Suppressor macrophage treated with lipopolysaccharide for 4 hours (primary cell): ENCODE measurements around the gene ERC2.

ENCODE experiments used
- DNase-seq: peaks from one replicate; pipeline ENCODE4 v3.0.0-alpha.2; 2020

Gene ERC2

DNA sequence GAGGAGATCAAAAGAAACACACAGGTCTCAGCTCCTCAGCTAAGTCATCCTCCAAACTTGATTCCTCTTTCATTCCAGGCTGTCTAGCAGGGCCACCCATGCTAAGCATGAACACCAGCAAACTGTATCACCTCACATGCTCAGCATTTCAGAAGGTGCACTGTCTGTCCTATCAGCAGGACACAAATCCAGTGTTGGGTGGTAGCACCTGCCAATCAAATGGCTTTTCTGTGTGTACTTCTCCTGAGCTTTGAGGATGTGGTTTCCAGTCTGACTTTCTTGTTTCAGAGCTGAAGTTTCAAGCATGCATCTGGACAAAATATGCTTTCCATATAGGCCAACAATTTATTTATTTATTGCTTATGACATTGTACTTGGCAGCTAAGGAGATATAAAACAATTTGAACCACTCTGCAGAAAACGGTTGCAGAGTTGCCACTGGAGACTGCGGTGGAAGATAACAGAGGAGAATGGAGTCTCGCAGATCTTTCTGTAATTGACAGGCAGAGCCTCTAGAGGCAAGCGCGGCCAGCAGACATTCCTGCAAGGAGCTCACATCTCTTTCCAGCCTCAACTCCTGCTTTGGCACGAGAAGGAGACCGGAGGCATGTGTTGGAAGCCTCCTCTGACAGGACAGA is 814.0 kb downstream of the ERC2 start:
- no peak for DNase-seq

- no peak for DNase-seq
These were observed 817.3 kb downstream of the ERC2 start for GRCh38 chr3:55651011-55651410.

GRCh38 chr3:55650011-55650410 is 818.3 kb downstream of the ERC2 start:
- DNase-seq, result no peak

DNA sequence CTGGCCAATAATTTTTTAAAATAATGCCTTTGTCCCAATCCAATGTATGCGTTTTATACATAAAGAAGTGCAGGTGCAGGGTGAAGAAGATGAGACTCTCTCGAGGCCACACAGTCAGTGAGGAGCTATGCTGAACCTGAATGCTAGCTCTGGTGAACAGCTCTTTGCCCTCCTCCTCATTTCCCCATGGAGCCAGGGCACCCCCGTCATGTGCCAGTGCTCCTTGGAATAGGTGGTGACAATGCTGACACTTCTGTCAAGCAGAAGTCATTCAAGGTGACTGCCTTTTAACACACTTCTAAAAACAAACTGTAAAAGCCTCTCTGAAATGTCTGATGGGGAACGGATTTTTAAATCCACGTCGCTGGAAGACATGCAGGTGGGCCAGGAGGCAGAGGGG is 818.7 kb downstream of the ERC2 start:
- DNase-seq, result no peak

DNA sequence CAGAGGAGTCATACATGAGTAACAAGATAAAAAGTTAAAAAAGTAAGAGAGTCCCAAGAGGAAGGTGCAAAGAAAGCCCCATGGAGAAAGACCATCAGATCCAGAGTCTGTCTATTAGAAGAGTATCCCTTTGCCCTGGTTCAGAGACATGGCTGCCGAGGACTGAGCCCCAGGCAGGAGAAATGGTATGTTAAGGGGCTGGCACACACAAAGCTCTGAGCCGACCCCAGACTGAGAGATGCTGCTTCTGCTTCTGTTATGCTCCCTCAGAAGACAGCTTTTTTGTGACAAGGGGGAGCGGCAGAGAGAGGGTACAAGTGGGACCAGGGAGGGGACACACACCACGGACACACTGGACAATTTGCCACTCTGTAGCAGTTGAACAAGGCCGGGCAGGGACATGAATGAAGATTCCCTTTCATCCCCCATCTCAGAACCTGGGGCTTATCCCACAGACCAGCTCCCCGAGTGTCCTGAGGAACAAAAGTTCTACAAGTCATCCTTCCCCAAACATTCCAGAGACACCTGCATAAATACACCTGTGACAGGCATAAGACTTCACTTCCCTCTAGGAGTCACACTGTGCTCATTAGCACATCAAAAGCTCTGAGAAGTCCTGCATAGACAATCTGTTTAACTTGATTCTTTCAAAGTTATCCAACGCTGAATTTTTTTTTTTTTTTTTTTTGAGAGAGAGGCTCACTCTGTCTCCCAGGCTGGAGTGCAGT is 819.5 kb downstream of the ERC2 start:
- no peak for DNase-seq

DNA sequence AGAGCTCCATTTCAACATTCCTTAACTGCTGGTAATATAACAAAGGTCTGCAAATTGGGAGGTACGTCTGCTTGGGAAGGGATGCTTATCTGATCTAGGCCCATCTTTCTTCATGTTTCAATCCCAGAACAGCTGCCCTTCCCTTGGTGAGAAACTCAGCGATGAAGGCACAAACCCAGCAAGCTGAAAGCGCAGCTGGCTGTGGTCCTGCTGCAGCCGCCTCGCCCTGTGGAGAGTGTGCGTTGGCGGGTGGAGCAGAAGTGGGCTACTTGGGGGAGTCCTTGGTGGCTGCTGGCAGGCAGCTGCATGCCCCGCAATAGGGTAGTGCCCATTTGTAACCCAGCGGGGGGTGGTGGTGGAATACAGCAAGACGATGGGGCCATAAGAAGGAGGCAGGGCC is 820.6 kb downstream of the ERC2 start:
- DNase-seq, result no peak

GRCh38 chr3:55647063-55647462 is 821.2 kb downstream of the ERC2 start:
- no peak for DNase-seq

- no peak for DNase-seq
These were observed 822.1 kb downstream of the ERC2 start for GRCh38 chr3:55646121-55646520.

- no peak for DNase-seq
These were observed 822.8 kb downstream of the ERC2 start for GRCh38 chr3:55645422-55645821.

DNA sequence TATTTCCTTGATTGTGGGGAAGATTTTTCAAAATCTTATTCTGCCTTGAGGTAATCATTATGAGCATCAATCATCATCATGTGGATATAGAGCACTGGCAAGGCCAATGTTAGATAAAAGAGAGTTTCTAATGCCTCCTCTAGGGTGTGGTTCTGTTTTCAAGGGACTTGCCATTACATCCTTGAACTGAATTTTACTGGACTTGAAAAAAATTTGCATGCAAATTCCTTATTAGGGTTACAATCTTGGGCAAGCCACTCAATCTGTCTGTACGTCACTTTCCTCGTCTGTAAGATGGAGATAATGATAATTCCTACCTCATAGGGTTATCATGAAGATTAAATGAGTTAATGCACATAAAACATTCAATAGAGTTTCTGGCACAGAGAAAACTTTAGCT is 825.0 kb downstream of the ERC2 start:
- DNase-seq, result no peak

- no peak for DNase-seq
These were observed 826.3 kb downstream of the ERC2 start for GRCh38 chr3:55641964-55642363.

- DNase-seq, result no peak
These were observed 828.1 kb downstream of the ERC2 start for GRCh38 chr3:55639896-55640765.

- no peak for DNase-seq
These were observed 829.1 kb downstream of the ERC2 start for GRCh38 chr3:55639143-55639542.

- DNase-seq, result no peak
These were observed 830.2 kb downstream of the ERC2 start for GRCh38 chr3:55637906-55638638.

GRCh38 chr3:55636300-55637195 is 831.7 kb downstream of the ERC2 start:
- DNase-seq, result no peak

- no peak for DNase-seq
These were observed 833.9 kb downstream of the ERC2 start for GRCh38 chr3:55634345-55634744.

DNA sequence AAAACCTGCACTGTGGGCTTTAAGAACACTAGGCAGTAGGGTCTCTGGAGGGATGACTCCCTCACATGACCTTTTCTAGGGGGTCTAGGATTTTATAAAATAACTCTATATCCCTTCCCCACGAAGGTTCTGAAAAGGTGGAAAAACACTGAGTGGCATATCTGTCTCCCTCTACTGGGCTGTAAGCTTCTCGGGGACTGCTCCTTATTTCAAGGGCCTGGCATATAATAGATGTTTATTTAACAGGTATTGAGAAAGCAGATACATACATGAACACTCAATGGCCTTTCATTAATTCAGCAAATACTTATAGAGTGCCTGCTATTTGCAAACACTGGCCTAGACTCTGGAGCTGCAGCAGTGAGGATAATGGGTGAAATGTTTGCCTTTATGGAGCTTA is 834.9 kb downstream of the ERC2 start:
- DNase-seq, result no peak

DNA sequence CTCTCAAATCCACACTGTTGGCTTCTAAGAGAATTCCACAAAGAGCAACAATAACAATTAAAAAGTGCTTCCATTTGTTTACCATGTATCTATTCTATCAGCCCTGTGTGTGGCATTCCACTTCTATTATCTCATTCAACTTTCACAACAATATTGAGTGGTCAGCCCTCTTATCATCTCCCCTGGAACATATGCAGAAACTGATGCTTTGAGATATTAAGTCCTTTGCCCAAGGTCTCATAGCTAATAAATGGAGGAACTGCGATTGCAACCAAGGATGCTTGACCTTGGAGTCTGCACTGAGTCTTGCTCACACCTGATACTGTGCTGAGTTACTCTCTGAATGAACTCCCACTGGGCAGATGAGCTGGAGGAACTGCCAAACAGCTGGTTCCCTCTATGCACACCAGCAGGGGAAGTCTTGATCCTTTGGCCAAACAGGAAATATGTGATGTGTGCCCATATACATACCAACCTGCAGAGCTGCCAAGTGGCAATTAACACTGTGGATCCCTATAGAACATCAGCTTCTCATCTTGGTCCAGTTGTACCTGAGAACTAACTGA is 836.4 kb downstream of the ERC2 start:
- DNase-seq, result no peak

DNA sequence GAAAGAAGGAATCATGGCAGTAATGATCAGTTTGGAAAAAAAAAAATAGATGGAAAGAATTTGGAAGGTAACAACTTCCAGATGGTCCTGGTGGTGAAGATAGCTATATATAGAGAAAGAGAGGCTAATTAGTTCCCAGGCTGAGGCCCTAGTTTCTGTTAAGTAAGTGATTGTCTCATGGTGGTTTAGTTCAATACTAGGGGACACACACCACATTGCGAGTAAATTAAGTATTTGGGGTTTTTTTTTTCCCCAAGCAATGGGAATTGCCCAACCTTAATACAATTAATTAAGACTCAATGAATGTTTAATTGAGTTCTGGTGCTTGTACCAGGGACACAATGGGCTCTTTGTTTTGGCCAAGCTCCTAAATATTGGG is 837.4 kb downstream of the ERC2 start:
- no peak for DNase-seq

DNA sequence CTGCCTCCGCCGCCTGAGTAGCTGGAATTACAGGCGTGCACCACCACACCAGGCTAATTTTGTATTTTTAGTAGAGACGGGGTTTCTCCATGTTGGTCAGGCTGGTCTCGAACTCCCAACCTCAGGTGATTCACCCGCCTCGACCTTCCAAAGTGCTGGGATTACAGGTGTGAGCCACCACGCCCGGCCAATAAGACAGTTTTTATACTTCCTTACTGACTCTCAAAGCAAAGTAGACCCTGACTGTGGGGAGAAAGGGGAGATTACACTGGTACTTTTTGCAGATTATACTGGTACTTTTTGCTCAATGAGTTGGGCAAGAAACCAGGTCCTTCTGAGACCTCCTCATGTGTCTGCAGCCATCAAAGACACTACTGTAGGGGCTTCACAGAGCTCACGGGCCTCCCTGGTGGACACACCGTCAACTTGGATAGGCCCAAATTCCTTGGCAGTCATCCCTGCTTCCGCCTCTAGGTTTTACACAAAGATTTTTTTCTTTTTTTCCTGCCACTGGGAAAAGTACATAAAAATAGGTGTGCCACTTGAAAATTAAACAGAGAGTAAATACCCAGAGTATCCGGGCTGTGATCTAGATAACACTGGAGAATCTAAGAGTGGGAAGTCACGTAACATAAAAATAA is 837.9 kb downstream of the ERC2 start:
- no peak for DNase-seq

DNA sequence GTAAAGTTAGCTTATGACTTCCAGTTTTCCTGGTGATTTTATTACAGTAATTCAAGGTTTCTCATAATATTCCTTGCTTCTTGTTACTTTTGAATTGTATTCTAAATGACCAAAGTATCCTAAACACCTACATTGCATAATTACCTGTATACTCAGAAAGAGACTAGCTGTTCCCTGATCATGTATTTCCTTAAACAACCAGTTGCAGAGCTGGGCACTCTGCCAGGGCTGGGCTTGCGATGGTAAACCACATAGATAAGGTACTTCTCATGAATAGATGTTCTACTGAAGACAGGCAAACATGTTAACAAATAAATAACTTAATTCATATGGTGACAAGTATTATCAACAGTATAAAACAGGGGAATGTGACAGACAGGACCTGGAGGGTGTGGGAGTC is 838.8 kb downstream of the ERC2 start:
- no peak for DNase-seq
